Endothelial cell (in vitro differentiated cells): ENCODE results near the gene RAB1B. TPM values are rescaled to one million over a fixed set of nuclear protein-coding genes. Genes with fewer than 3 reads are reported as not detected.

Source experiments
- DNase-seq: peaks from one replicate; pipeline ENCODE4 v3.0.0; 2021; ENCODE audit warnings: low spot score
- H3K27ac Mint-ChIP-seq: one replicate; pipeline ENCODE4 v1.8.0; 2021; ENCODE audit warnings: mixed read lengths, inconsistent platforms; ENCODE audit not compliant: unreplicated experiment
- H3K27me3 Mint-ChIP-seq: one replicate; pipeline ENCODE4 v1.8.0; 2021; ENCODE audit warnings: mild to moderate bottlenecking, moderate library complexity, mixed read lengths, inconsistent platforms; ENCODE audit not compliant: unreplicated experiment
- H3K36me3 Mint-ChIP-seq: one replicate; pipeline ENCODE4 v1.8.0; 2021; ENCODE audit warnings: mild to moderate bottlenecking, low read depth, mixed read lengths, inconsistent platforms; ENCODE audit not compliant: unreplicated experiment
- H3K4me1 Mint-ChIP-seq: one replicate; pipeline ENCODE4 v1.8.0; 2021; ENCODE audit warnings: mild to moderate bottlenecking, mixed read lengths, inconsistent platforms; ENCODE audit not compliant: unreplicated experiment
- H3K4me3 Mint-ChIP-seq: one replicate; pipeline ENCODE4 v1.8.0; 2021; ENCODE audit warnings: mild to moderate bottlenecking, mixed read lengths, inconsistent platforms; ENCODE audit not compliant: unreplicated experiment
- H3K9me3 Mint-ChIP-seq: one replicate; pipeline ENCODE4 v1.8.0; 2021; ENCODE audit warnings: mixed read lengths, inconsistent platforms; ENCODE audit not compliant: unreplicated experiment
- CTCF ChIP-seq: fragments of 200-600 bp; sonication (generic); IDR thresholded peaks from one replicate; pipeline ENCODE4 v1.5.0; 2021; ENCODE audit warnings: antibody characterized with exemption; ENCODE audit not compliant: unreplicated experiment
- total RNA-seq: library from RNA; stranded (reverse); fragmentation: NEBNext Ultra II Directional; extraction: Animal tissue kit (Norgen Biotek cat#: 25700); gene quantifications from one replicate; pipeline ENCODE4 v1.2.1, GENCODE V29; 2021; ENCODE audit not compliant: unreplicated experiment

Gene RAB1B
- total RNA-seq, 1 donor from 2014 or later, result 189 TPM

DNA sequence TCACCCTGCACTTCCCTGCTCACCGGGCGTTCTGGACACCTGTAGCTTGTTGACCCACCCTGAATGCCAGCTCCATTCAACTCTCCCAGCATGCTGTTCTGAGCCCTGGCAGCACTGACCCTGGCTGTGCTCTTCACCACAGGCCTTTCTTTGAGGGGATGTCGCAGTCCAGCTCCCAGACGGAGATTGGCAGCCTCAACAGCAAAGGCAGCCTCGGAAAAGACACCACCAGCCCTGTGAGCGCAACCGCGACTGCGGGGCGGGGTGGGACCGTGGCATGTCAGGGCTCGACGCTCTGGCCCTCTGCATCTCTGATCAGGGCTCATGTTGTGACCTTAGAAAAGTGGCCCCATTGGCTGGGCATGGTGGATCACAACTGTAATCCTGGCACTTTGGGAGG lies 47.4 kb upstream of the RAB1B start:
- Mint-ChIP-seq H3K4me3 (peak overlapping the region; percentile 65), H3K27me3 (peaks cover 6% of the 10 kb centered on the region), H3K36me3 (peaks cover 61% of the 10 kb centered on the region), H3K9me3 (no peaks in the 10 kb centered on the region), H3K27ac (no peak overlapping the region), H3K4me1 (no peaks in the 10 kb centered on the region)
- no peak for DNase-seq
- no peak for TF ChIP-seq CTCF

DNA sequence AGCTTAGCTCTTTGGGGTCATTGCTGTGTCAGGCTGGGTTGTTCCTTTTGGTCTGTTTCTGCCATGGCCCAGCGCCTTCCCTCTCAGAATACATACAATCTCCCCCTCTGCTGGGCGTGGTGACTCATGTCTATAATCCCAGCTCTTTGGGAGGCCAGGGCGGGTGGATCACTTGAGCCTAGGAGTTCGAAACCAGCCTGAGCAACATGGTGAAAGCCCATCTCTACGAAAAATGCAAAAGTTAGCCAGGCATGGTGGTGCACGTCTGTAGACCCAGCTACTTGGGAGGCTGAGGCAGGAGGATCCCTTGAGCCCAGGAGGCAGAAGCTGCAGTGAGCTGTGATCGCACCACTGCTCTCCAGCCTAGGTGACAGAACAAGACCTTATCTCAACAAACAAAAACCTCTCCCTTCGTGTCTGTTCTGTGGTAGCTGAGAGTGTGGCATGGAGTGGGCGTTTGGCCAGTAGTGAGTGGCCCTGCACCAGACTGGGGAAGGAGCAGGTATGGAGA lies 46.7 kb upstream of the RAB1B start:
- no peaks in the 10 kb centered on the region for H3K4me1 Mint-ChIP-seq
- DNase-seq, result no peak

DNA sequence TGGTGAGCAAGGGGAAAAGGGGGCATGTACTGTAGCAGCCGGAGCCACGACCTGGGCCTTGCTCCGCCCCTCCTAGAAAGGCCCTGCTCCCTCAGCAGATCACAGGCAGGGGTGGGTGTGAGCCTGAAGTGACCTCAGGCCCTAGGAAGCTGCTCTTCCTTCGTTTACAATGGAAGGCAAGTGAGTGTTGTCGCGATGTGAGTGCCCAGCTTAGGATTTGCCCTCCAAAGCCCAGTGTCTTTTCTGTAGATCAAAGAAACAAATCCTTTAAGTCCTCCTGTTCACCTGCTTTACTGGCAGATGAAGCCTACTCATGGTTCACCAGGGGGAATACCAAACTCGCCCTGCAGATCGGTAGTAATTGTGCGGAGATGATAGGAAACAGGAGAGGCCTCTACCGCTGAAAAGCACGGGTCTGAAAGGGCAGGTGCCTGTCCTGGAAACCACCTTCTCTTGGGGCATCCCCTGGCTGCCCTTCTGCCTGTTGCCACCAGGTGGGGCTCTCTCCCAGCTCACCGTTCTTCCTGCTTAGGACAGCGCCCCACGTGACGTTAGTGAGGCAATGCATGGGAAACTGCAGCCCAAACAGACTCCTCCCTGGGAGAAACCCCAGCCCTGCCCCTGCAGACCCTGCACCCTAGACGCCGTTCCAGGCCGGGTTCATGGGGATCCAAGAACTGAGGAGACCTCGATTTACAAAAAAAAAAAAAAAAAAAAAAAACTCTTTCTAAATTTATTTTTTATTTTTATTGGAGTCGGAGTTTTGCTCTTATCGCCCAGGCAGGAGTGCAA lies 45.9 kb upstream of the RAB1B start:
- H3K4me1 Mint-ChIP-seq, result no peaks in the 10 kb centered on the region
- H3K36me3 Mint-ChIP-seq, result peaks cover 47% of the 10 kb centered on the region
- peak; percentile 99 for TF ChIP-seq CTCF
- peak; percentile 86 for DNase-seq
- no peaks in the 10 kb centered on the region for H3K9me3 Mint-ChIP-seq
- H3K4me3 Mint-ChIP-seq, result peak overlapping the region; percentile 14
- peaks cover 5% of the 10 kb centered on the region for H3K27me3 Mint-ChIP-seq
- H3K27ac Mint-ChIP-seq, result peak overlapping the region; percentile 16

More for the DNA sequence above, 46.7 kb upstream of the RAB1B start:
- H3K27me3 Mint-ChIP-seq, result peaks cover 5% of the 10 kb centered on the region
- H3K4me3 Mint-ChIP-seq, result peak overlapping the region; percentile 62
- H3K27ac Mint-ChIP-seq, result peak overlapping the region; percentile 16
- no peak for TF ChIP-seq CTCF
- H3K9me3 Mint-ChIP-seq, result no peaks in the 10 kb centered on the region
- peaks cover 53% of the 10 kb centered on the region for H3K36me3 Mint-ChIP-seq

GRCh38 chr11:66224226-66224855 lies 44.1 kb upstream of the RAB1B start:
- DNase-seq, result no peak
- Mint-ChIP-seq H3K27ac (no peak overlapping the region), H3K27me3 (no peaks in the 10 kb centered on the region), H3K4me3 (no peak overlapping the region), H3K4me1 (no peaks in the 10 kb centered on the region), H3K9me3 (no peaks in the 10 kb centered on the region), H3K36me3 (peaks cover 47% of the 10 kb centered on the region)
- no peak for TF ChIP-seq CTCF

- TF ChIP-seq CTCF, result no peak
- no peak overlapping the region for H3K4me3 Mint-ChIP-seq
- no peaks in the 10 kb centered on the region for H3K9me3 Mint-ChIP-seq
- no peak overlapping the region for H3K27ac Mint-ChIP-seq
- H3K27me3 Mint-ChIP-seq, result no peaks in the 10 kb centered on the region
- no peaks in the 10 kb centered on the region for H3K4me1 Mint-ChIP-seq
- no peak for DNase-seq
- H3K36me3 Mint-ChIP-seq, result peaks cover 47% of the 10 kb centered on the region
These were observed 43.4 kb upstream of the RAB1B start for GRCh38 chr11:66225066-66225465.
